Neural cell (in vitro differentiated cells): ENCODE results near the gene NRCAM. TPM values are rescaled to one million over a fixed set of nuclear protein-coding genes. Genes with fewer than 3 reads are reported as not detected.

ENCODE experiments used
- H2AFZ ChIP-seq: fragments of 200-600, 300-800 bp; sonication (generic), shearing (Covaris generic); 2 replicates; pipeline ENCODE4 v1.6.0; 2014; ENCODE audit warnings: low read depth, mild to moderate bottlenecking, antibody characterized with exemption, low read length, moderate library complexity
- H3F3A ChIP-seq: fragments of 200-600 bp; shearing (Covaris generic); 2 replicates; pipeline ENCODE4 v1.6.1; 2016; ENCODE audit warnings: mild to moderate bottlenecking, moderate library complexity, mixed read lengths, antibody characterized with exemption, low read length; ENCODE audit not compliant: insufficient read depth, poor library complexity, severe bottlenecking
- H3K27ac ChIP-seq: fragments of 200-600, 300-800 bp; sonication (generic), shearing (Covaris generic); 2 replicates; pipeline ENCODE4 v1.5.1; 2014; ENCODE audit warnings: mild to moderate bottlenecking, low read length, moderate library complexity
- H3K27me3 ChIP-seq: fragments of 300-800, 200-600 bp; sonication (generic), shearing (Covaris generic); 2 replicates; pipeline ENCODE4 v1.6.0; 2014; ENCODE audit warnings: mild to moderate bottlenecking, low read depth, low read length, moderate library complexity; ENCODE audit not compliant: insufficient read depth
- H3K36me3 ChIP-seq: fragments of 300-800, 200-600 bp; sonication (generic), shearing (Covaris generic); 2 replicates; pipeline ENCODE4 v1.5.1; 2014; ENCODE audit warnings: mild to moderate bottlenecking, antibody characterized with exemption, low read length, moderate library complexity; ENCODE audit not compliant: insufficient read depth
- H3K4me2 ChIP-seq: fragments of 300-800, 200-600 bp; sonication (generic), shearing (Covaris generic); 2 replicates; pipeline ENCODE4 v1.6.0; 2014; ENCODE audit warnings: mild to moderate bottlenecking, low read length
- H3K4me3 ChIP-seq: fragments of 300-800, 200-600 bp; sonication (generic), shearing (Covaris generic); 2 replicates; pipeline ENCODE4 v1.5.1; 2014; ENCODE audit warnings: mild to moderate bottlenecking, low read length, moderate library complexity
- H3K79me2 ChIP-seq: fragments of 200-600 bp; shearing (Covaris generic); replicated peaks from 2 replicates; pipeline ENCODE4 v1.6.0; 2014; ENCODE audit warnings: mild to moderate bottlenecking, low read length, moderate library complexity; ENCODE audit not compliant: insufficient read depth
- H3K9ac ChIP-seq: fragments of 300-800, 200-600 bp; sonication (generic), shearing (Covaris generic); 2 replicates; pipeline ENCODE4 v1.6.1; 2016; ENCODE audit warnings: mild to moderate bottlenecking, low read length, mixed read lengths
- H3K9me2 ChIP-seq: fragments of 200-600 bp; shearing (Covaris generic); 2 replicates; pipeline ENCODE4 v1.6.1; 2016; ENCODE audit warnings: mild to moderate bottlenecking, low read length, mixed read lengths; ENCODE audit not compliant: insufficient read depth
- H3K9me3 ChIP-seq: fragments of 200-600, 300-800 bp; sonication (generic), shearing (Covaris generic); 2 replicates; pipeline ENCODE4 v1.6.1; 2016; ENCODE audit warnings: mild to moderate bottlenecking, mixed run types, low read length, moderate library complexity, mixed read lengths
- H4K20me1 ChIP-seq: fragments of 200-600 bp; shearing (Covaris generic); 2 replicates; pipeline ENCODE4 v1.6.1; 2016; ENCODE audit warnings: mild to moderate bottlenecking, mixed run types; ENCODE audit not compliant: insufficient read depth
- EP300 ChIP-seq: fragments of 450-650 bp; conservative IDR thresholded peaks from 2 replicates; pipeline ENCODE4 v1.6.1; 2014; ENCODE audit warnings: antibody characterized with exemption, mild to moderate bottlenecking, moderate library complexity; ENCODE audit not compliant: poor library complexity, severe bottlenecking
- EZH2 ChIP-seq: fragments of 200-600, 300-800 bp; shearing (Covaris generic), sonication (generic); IDR thresholded peaks from 2 replicates; pipeline ENCODE4 v1.6.1; 2014; ENCODE audit warnings: antibody characterized with exemption, low read length, borderline replicate concordance, mild to moderate bottlenecking; ENCODE audit not compliant: insufficient read depth, poor library complexity, severe bottlenecking
- POLR2AphosphoS5 ChIP-seq: IDR thresholded peaks from 2 replicates; pipeline ENCODE4 v1.6.1; 2012
- TAF1 ChIP-seq: IDR thresholded peaks from 2 replicates; pipeline ENCODE4 v1.6.1; 2012; ENCODE audit warnings: low read depth
- polyA plus RNA-seq: library from polyadenylated mRNA; depleted of rRNA; stranded (reverse); fragments of >200 nt; gene quantifications from 2 replicates; pipeline ENCODE4 v1.2.3, GENCODE V29; 2014
- TF ChIP-seq, protein P1 (sequence below): IDR thresholded peaks from 2 replicates; pipeline ENCODE4 v1.6.1; 2012; ENCODE audit warnings: borderline replicate concordance
- TF ChIP-seq, protein P2 (sequence below): fragments of 450-650 bp; IDR thresholded peaks from 2 replicates; pipeline ENCODE4 v1.5.1; 2014; ENCODE audit warnings: antibody characterized with exemption, mild to moderate bottlenecking, moderate library complexity; ENCODE audit not compliant: poor library complexity, severe bottlenecking

Gene NRCAM
- polyA plus RNA-seq, 1 donor from 2014 or later, result 90.9 TPM

DNA sequence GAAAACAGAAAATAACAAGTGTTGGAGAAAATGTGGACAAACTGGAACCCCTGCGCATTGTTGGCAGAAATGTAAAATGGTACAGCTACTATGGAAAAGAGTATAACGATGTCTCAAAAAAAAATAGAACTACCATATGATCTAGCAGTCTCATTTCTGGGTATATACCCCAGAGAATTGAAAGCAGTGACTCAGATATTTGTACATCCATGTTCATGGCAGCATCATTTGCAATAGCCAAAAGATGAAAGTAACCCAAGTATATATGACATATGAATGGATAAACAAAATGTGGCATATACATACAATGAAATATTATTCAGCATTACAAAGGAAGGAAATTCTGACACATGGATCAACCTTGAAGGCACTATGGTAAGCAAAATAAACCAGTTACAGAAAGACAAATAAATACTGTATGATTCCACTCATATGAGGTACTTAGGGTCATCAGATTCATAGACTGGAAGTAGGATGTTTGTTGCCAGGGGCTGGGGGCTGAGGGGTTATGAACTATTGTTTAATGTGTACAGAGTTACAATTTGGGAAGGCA lies 4.9 kb downstream of the NRCAM start:
- Histone ChIP-seq H3K9ac (no peak overlapping the region), H3K27me3 (no peaks in the 10 kb centered on the region), H3K27ac (no peak overlapping the region), H3K4me2 (no peak overlapping the region), H2AFZ (no peak overlapping the region), H3K36me3 (no peaks in the 10 kb centered on the region), H3K9me3 (no peaks in the 10 kb centered on the region), H3K4me3 (no peak overlapping the region), H3K79me2 (peaks cover 72% of the 10 kb centered on the region), H3K9me2 (no peaks in the 10 kb centered on the region), H3F3A (no peaks in the 10 kb centered on the region), H4K20me1 (no peaks in the 10 kb centered on the region)
- TF ChIP-seq, protein P1, sequence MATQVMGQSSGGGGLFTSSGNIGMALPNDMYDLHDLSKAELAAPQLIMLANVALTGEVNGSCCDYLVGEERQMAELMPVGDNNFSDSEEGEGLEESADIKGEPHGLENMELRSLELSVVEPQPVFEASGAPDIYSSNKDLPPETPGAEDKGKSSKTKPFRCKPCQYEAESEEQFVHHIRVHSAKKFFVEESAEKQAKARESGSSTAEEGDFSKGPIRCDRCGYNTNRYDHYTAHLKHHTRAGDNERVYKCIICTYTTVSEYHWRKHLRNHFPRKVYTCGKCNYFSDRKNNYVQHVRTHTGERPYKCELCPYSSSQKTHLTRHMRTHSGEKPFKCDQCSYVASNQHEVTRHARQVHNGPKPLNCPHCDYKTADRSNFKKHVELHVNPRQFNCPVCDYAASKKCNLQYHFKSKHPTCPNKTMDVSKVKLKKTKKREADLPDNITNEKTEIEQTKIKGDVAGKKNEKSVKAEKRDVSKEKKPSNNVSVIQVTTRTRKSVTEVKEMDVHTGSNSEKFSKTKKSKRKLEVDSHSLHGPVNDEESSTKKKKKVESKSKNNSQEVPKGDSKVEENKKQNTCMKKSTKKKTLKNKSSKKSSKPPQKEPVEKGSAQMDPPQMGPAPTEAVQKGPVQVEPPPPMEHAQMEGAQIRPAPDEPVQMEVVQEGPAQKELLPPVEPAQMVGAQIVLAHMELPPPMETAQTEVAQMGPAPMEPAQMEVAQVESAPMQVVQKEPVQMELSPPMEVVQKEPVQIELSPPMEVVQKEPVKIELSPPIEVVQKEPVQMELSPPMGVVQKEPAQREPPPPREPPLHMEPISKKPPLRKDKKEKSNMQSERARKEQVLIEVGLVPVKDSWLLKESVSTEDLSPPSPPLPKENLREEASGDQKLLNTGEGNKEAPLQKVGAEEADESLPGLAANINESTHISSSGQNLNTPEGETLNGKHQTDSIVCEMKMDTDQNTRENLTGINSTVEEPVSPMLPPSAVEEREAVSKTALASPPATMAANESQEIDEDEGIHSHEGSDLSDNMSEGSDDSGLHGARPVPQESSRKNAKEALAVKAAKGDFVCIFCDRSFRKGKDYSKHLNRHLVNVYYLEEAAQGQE, result no peak
- TF ChIP-seq POLR2AphosphoS5 (no peak), EZH2 (no peak), TAF1 (no peak)

DNA sequence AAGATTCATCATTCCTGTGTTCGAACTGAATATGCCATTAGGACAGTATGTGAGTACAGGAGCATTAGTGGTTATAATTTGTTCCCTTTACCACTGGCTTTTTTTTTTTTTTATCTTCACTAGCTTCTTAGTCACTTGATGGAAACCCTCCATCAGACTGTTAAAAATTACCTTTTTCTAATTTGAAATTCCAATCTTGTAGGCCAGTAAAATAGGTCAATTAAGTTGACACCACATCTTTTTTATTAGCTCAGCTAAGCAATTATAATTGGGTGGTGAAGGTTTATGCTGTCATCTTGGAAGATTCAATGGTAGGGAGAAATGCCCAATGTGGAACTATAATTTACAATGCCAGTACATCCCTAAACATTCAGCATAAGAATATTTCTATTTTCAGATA lies 6.1 kb downstream of the NRCAM start:
- H3K4me3 ChIP-seq, result no peak overlapping the region
- no peak overlapping the region for H3K4me2 ChIP-seq
- no peaks in the 10 kb centered on the region for H3K27me3 ChIP-seq
- H4K20me1 ChIP-seq, result no peaks in the 10 kb centered on the region
- peaks cover 83% of the 10 kb centered on the region for H3K79me2 ChIP-seq
- H3K9me2 ChIP-seq, result no peaks in the 10 kb centered on the region
- no peaks in the 10 kb centered on the region for H3K9me3 ChIP-seq
- no peak overlapping the region for H3K9ac ChIP-seq
- no peaks in the 10 kb centered on the region for H3F3A ChIP-seq
- no peak overlapping the region for H2AFZ ChIP-seq
- TF ChIP-seq EP300, result no peak
- TF ChIP-seq, protein P2, sequence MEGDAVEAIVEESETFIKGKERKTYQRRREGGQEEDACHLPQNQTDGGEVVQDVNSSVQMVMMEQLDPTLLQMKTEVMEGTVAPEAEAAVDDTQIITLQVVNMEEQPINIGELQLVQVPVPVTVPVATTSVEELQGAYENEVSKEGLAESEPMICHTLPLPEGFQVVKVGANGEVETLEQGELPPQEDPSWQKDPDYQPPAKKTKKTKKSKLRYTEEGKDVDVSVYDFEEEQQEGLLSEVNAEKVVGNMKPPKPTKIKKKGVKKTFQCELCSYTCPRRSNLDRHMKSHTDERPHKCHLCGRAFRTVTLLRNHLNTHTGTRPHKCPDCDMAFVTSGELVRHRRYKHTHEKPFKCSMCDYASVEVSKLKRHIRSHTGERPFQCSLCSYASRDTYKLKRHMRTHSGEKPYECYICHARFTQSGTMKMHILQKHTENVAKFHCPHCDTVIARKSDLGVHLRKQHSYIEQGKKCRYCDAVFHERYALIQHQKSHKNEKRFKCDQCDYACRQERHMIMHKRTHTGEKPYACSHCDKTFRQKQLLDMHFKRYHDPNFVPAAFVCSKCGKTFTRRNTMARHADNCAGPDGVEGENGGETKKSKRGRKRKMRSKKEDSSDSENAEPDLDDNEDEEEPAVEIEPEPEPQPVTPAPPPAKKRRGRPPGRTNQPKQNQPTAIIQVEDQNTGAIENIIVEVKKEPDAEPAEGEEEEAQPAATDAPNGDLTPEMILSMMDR, result no peak
- TF ChIP-seq, protein P1, result no peak
- TF ChIP-seq TAF1, result no peak
- no peak for TF ChIP-seq EZH2
- no peaks in the 10 kb centered on the region for H3K36me3 ChIP-seq
- H3K27ac ChIP-seq, result no peak overlapping the region
